Spleen (tissue), 11 donors: ENCODE data around the gene GJC2. TPM values are rescaled to one million over a fixed set of nuclear protein-coding genes. Genes with fewer than 3 reads are reported as not detected.

Experiments used
- DNase-seq: peaks from one replicate; pipeline ENCODE4 v3.0.0-alpha.2; 2020
- H3K27ac ChIP-seq, 8 donors: fragments of 200-600 bp; sonication (generic) in 7 of 8; 1 replicate in 4 of 8; 2 replicates in 4 of 8; pipeline versions ENCODE4 v1.5.0 to v1.8.0; 2016 to 2021; ENCODE audit warnings: inconsistent platforms in 4 of 8, mild to moderate bottlenecking in 4 of 8, moderate library complexity in 1 of 8
- H3K27me3 ChIP-seq, 7 donors: fragments of 200-600 bp; sonication (generic) in 6 of 7; replicated peaks in 1 of 7; 1 replicate in 4 of 7; 2 replicates in 3 of 7; pipeline versions ENCODE4 v1.5.0 to v1.8.0; 2016 to 2021; ENCODE audit warnings: inconsistent platforms in 3 of 7, mild to moderate bottlenecking in 1 of 7
- H3K36me3 ChIP-seq, 6 donors: fragments of 200-600 bp; sonication (generic) in 5 of 6; 1 replicate in 4 of 6; 2 replicates in 2 of 6; pipeline versions ENCODE4 v1.5.0 to v1.8.0; 2016 to 2021; ENCODE audit warnings: inconsistent platforms in 2 of 6
- H3K4me1 ChIP-seq, 6 donors: fragments of 200-600 bp; sonication (generic) in 5 of 6; 1 replicate in 3 of 6; 2 replicates in 3 of 6; pipeline versions ENCODE4 v1.5.0 to v1.8.0; 2016 to 2021; ENCODE audit warnings: inconsistent platforms in 3 of 6
- H3K4me3 ChIP-seq, 8 donors: fragments of 200-600 bp; sonication (generic) in 7 of 8; 1 replicate in 4 of 8; 2 replicates in 4 of 8; pipeline versions ENCODE4 v1.5.0 to v1.8.0; 2016 to 2021; ENCODE audit warnings: inconsistent platforms in 4 of 8, mild to moderate bottlenecking in 4 of 8, moderate library complexity in 2 of 8
- H3K9me3 ChIP-seq, 8 donors: fragments of 200-600 bp; sonication (generic) in 7 of 8; 1 replicate in 4 of 8; 2 replicates in 4 of 8; pipeline versions ENCODE4 v1.5.0 to v1.8.0; 2016 to 2021; ENCODE audit warnings: inconsistent platforms in 4 of 8
- POLR2A ChIP-seq, 3 donors: fragments of 450-650 bp; IDR thresholded peaks; one replicate each; pipeline ENCODE4 v1.5.1; 2017; ENCODE audit warnings: antibody characterized with exemption in 3 of 3, mild to moderate bottlenecking in 1 of 3
- POLR2AphosphoS5 ChIP-seq, 3 donors: sonication (generic); formaldehyde crosslinking; IDR thresholded peaks; one replicate each; pipeline ENCODE4 v1.5.1; 2017; ENCODE audit warnings: antibody characterized with exemption in 3 of 3
- WGBS, 5 donors: extraction: QIAGEN DNeasy Blood & Tissue Kit in 3 of 5; methylation state at CpG; one replicate each; pipeline versions ENCODE4 v1.1.5 to v1.1.7; 2013 to 2018; 5-methylcytosine and 5-hydroxymethylcytosine counted together
- intact Hi-C: fragments of 100-400 bp; cut with DNase I; formaldehyde crosslinking; loops from one replicate; pipeline ENCODE4 v1.15.0; 2023; ENCODE audit warnings: low total_unique reads
- polyA plus RNA-seq, 3 donors: library from polyadenylated mRNA; stranded (reverse); fragments of 200-250 nt; gene quantifications; one replicate each; pipeline ENCODE4 v1.2.1, GENCODE V29; 2013
- total RNA-seq, 7 donors: library from RNA; depleted of rRNA in 3 of 7; stranded (reverse); fragments of >200 nt in 3 of 7; fragmentation: NEBNext Ultra II Directional in 4 of 7; extraction: Animal tissue kit (Norgen Biotek cat#: 25700) in 4 of 7; gene quantifications; one replicate each; pipeline versions ENCODE4 v1.1.0 to v1.2.1, GENCODE V29; 2016 to 2021
- TF ChIP-seq, protein P1 (sequence below), 11 experiments: fragments of 200-600 bp in 7 of 11; fragments of 450-650 bp in 4 of 11; sonication (generic) in 4 of 11; IDR thresholded peaks in 8 of 11; conservative IDR thresholded peaks in 3 of 11; 1 replicate in 7 of 11; 2 replicates in 4 of 11; pipeline versions ENCODE4 v1.4.0 to v1.8.0; 2016 to 2021; ENCODE audit warnings: antibody characterized with exemption in 11 of 11, inconsistent platforms in 4 of 11, mild to moderate bottlenecking in 1 of 11
- donor health status: healthy with polysubstance abuse.
- donor health status: DM: no; HTN: no; CAD: no; lungs with moderate emphysema.
- donor health status: DM: no; HTN: no; CAD: no.
- donor health status: Bipolar disorder and iron deficiency.
- donor health status: healthy.
- donor health status: DM: no; HTN: no; CAD: no.
- donor health status: DM: yes; HTN: yes; CAD: no.

Gene GJC2
- total and polyA plus RNA-seq, 10 donors, result 0.35 to 3.5 (median 1.3) TPM

DNA sequence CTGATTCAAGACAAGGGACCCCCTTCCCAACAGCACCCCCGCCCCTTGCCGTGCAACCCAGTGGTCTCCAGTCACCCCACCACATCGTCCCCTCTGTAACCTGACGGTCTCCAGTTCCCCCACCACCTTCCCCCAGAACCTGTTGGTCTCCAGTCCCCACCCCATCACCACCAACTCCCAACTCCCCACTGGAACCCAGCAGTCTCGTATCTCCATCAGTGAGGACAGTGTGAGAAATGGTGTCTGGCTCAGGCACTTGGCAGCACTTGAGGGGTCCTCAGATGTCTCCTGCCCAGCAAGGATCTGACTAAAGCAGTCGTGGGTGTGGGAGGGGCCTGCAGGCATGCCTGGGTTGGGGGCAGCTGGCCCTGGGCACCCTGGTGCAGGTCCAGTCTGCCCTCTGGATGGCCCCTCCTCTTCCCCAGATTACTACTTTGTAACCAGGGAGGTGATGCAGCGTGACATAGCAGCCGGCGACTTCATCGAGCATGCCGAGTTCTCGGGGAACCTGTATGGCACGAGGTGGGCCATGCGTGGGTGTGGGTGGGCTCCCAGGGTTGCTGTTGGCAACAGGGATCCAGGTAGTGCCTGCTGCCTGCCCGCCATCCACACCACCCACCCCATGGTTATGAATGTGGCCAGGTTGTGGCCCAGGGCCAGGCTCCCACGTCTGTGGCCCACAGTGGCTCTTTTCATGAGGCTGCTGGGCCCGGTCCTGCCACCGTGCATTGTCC is 3.1 kb upstream of the GJC2 start:
- H3K27me3 ChIP-seq, result no peaks in the 10 kb centered on the region
- no peak overlapping the region for H3K4me3 ChIP-seq
- H3K27ac ChIP-seq, result no peak overlapping the region
- H3K36me3 ChIP-seq, result peaks cover 0 to 84% (median 46%) of the 10 kb centered on the region in 6 donors
- intact Hi-C loops, result no loop called here
- DNase-seq, result no peak
- 84 to 93% (median 92%) methylated on average over 10 to 18 of the region's 18 CpGs for whole genome bisulfite sequencing, 5 donors
- TF ChIP-seq, protein P1, sequence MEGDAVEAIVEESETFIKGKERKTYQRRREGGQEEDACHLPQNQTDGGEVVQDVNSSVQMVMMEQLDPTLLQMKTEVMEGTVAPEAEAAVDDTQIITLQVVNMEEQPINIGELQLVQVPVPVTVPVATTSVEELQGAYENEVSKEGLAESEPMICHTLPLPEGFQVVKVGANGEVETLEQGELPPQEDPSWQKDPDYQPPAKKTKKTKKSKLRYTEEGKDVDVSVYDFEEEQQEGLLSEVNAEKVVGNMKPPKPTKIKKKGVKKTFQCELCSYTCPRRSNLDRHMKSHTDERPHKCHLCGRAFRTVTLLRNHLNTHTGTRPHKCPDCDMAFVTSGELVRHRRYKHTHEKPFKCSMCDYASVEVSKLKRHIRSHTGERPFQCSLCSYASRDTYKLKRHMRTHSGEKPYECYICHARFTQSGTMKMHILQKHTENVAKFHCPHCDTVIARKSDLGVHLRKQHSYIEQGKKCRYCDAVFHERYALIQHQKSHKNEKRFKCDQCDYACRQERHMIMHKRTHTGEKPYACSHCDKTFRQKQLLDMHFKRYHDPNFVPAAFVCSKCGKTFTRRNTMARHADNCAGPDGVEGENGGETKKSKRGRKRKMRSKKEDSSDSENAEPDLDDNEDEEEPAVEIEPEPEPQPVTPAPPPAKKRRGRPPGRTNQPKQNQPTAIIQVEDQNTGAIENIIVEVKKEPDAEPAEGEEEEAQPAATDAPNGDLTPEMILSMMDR (IDR thresholded peaks at IDR 0.05 in 8 of 11, conservative IDR thresholded peaks at IDR 0.05 in 3 of 11), result no peak
- TF ChIP-seq POLR2A (IDR thresholded peaks at IDR 0.05) (no peak), POLR2AphosphoS5 (IDR thresholded peaks at IDR 0.05) (no peak)
- H3K9me3 ChIP-seq, result no peaks in the 10 kb centered on the region
- peaks cover 38 to 99% (median 73%) of the 10 kb centered on the region in 6 donors for H3K4me1 ChIP-seq

DNA sequence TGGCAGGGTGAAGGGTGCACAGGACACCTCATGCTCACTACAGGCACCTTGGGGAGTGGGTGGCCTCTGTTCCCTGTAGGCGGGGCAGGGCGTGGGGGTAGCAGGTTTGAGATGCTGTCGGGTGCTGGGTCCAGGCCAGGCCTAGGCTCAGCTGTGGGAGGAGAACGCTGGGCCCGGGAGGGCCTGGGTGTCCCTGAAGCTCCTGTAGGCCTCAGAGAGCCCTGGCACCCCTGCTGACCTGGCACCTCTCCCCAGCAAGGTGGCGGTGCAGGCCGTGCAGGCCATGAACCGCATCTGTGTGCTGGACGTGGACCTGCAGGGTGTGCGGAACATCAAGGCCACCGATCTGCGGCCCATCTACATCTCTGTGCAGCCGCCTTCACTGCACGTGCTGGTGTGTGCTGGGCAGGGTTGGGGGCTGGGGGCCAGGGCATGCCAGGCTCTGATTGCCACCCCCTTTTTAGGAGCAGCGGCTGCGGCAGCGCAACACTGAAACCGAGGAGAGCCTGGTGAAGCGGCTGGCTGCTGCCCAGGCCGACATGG is 2.5 kb upstream of the GJC2 start:
- peaks cover 0 to 77% (median 46%) of the 10 kb centered on the region in 6 donors for H3K36me3 ChIP-seq
- no peak for DNase-seq
- peak overlapping the region in 3 of 8 donors; percentile 78 to 81 (median 78) for H3K27ac ChIP-seq

DNA sequence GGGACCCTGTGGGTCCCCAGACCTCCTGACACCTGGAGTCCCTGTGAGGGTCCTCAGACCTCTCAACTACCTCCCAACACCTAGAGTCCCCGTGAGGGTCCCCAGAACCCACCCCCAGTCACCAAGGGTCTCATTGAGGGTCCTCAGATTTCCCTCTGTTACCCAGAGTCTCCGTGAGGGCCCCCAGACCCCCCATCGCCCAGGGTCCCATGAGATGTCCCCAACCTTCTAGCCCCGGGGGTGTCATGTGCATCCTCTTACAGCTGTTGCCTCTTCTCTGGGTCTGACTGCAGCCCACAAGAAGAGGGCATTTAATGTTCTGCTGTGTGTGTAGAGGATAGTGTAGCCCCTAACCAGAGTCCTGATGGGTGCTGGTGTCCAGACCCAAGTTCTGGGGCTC is 2.0 kb upstream of the GJC2 start:
- H3K4me1 ChIP-seq, result peaks cover 29 to 92% (median 62%) of the 10 kb centered on the region in 6 donors
- intact Hi-C loops, result no loop called here
- no peaks in the 10 kb centered on the region for H3K9me3 ChIP-seq
- no peaks in the 10 kb centered on the region for H3K27me3 ChIP-seq
- WGBS, 5 donors, result 68 to 97% (median 92%) methylated on average over 4 of the region's 4 CpGs
- TF ChIP-seq POLR2AphosphoS5 (IDR thresholded peaks at IDR 0.05) (no peak), POLR2A (IDR thresholded peaks at IDR 0.05) (no peak)
- TF ChIP-seq, protein P1 (IDR thresholded peaks at IDR 0.05 in 8 of 11, conservative IDR thresholded peaks at IDR 0.05 in 3 of 11), result no peak
- DNase-seq, result no peak
- peak overlapping the region in 5 of 8 donors; percentile 72 to 81 (median 78) for H3K27ac ChIP-seq
- H3K36me3 ChIP-seq, result peaks cover 0 to 72% (median 45%) of the 10 kb centered on the region in 6 donors
- H3K4me3 ChIP-seq, result no peak overlapping the region

More for the DNA sequence above, 2.5 kb upstream of the GJC2 start:
- Histone ChIP-seq H3K9me3 (no peaks in the 10 kb centered on the region), H3K4me1 (peaks cover 35 to 97% (median 68%) of the 10 kb centered on the region in 6 donors), H3K27me3 (no peaks in the 10 kb centered on the region), H3K4me3 (no peak overlapping the region)
- intact Hi-C loops, result no loop called here
- WGBS, 5 donors, result 89 to 94% (median 92%) methylated on average over 15 to 20 of the region's 20 CpGs
- peak in 1 of 3 donors; percentile 33 for TF ChIP-seq POLR2AphosphoS5 (IDR thresholded peaks at IDR 0.05)
- TF ChIP-seq POLR2A (IDR thresholded peaks at IDR 0.05), result no peak

DNA sequence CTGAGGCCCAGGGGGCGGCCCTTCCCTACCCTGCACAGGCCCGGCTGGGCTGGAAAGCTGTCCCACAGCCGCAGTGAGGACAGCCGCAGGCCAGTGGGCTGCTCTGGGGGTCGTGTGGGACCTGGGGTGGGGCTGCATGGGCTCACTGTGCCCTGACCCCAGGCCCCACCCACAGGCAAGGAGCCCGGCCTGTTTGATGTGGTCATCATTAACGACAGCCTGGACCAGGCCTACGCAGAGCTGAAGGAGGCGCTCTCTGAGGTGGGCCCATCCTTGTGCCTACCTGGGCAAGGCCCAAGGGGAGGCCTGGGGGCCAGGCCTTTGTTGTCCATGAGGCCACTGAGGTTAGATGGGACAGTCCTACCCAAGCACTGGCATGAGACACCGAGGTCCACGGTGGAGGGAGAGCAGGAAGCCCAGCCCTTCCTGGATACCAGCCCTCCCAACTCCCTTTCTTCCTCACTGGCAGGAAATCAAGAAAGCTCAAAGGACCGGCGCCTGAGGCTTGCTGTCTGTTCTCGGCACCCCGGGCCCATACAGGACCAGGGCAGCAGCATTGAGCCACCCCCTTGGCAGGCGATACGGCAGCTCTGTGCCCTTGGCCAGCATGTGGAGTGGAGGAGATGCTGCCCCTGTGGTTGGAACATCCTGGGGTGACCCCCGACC is 1.4 kb upstream of the GJC2 start:
- no peak for TF ChIP-seq POLR2A (IDR thresholded peaks at IDR 0.05)
- TF ChIP-seq, protein P1 (IDR thresholded peaks at IDR 0.05 in 8 of 11, conservative IDR thresholded peaks at IDR 0.05 in 3 of 11), result no peak
- peak; percentile 15 to 27 (median 24) for TF ChIP-seq POLR2AphosphoS5 (IDR thresholded peaks at IDR 0.05)
- intact Hi-C loops, result no loop called here
- peak overlapping the region; percentile 51 to 81 (median 74) for H3K27ac ChIP-seq
- 54 to 72% (median 68%) methylated on average over 8 to 18 of the region's 18 CpGs for WGBS, 5 donors
- peaks cover 25 to 86% (median 57%) of the 10 kb centered on the region in 6 donors for H3K4me1 ChIP-seq
- H3K36me3 ChIP-seq, result peaks cover 0 to 67% (median 45%) of the 10 kb centered on the region in 6 donors
- no peaks in the 10 kb centered on the region for H3K27me3 ChIP-seq
- no peaks in the 10 kb centered on the region for H3K9me3 ChIP-seq
- no peak overlapping the region for H3K4me3 ChIP-seq
- DNase-seq, result no peak
